Progenitor cell of endocrine pancreas (in vitro differentiated cells): ENCODE data around the gene BRD3OS. TPM values are rescaled to one million over a fixed set of nuclear protein-coding genes. Genes with fewer than 3 reads are reported as not detected.

Source experiments
- DNase-seq: peaks from one replicate; pipeline ENCODE4 v3.0.0; 2021; ENCODE audit warnings: low spot score; ENCODE audit not compliant: unreplicated experiment
- H3K27ac Mint-ChIP-seq: 2 replicates; pipeline ENCODE4 v1.8.0; 2021; ENCODE audit warnings: mild to moderate bottlenecking, moderate library complexity, mixed read lengths
- H3K27me3 Mint-ChIP-seq: 2 replicates; pipeline ENCODE4 v1.8.0; 2021; ENCODE audit warnings: mixed read lengths
- H3K36me3 Mint-ChIP-seq: 2 replicates; pipeline ENCODE4 v1.8.0; 2022; ENCODE audit warnings: mixed read lengths; ENCODE audit not compliant: insufficient read depth
- H3K4me1 Mint-ChIP-seq: 2 replicates; pipeline ENCODE4 v1.8.0; 2021; ENCODE audit warnings: low read depth, mixed read lengths
- H3K4me3 Mint-ChIP-seq: 2 replicates; pipeline ENCODE4 v1.8.0; 2021; ENCODE audit warnings: low read depth, mild to moderate bottlenecking, moderate library complexity, mixed read lengths
- H3K9me3 Mint-ChIP-seq: 2 replicates; pipeline ENCODE4 v1.8.0; 2021; ENCODE audit warnings: low read depth, mixed read lengths
- total RNA-seq: library from RNA; stranded (reverse); gene quantifications from 2 replicates; pipeline ENCODE4 v1.2.1, GENCODE V29; 2021
- TF ChIP-seq, protein P1 (sequence below): fragments of 200-600 bp; sonication (generic); IDR thresholded peaks from one replicate; pipeline ENCODE4 v1.5.0; 2021; ENCODE audit warnings: antibody characterized with exemption, mild to moderate bottlenecking; ENCODE audit not compliant: unreplicated experiment

BRD3OS gene
- total RNA-seq, 1 donor from 2014 or later = 28.0 TPM

DNA sequence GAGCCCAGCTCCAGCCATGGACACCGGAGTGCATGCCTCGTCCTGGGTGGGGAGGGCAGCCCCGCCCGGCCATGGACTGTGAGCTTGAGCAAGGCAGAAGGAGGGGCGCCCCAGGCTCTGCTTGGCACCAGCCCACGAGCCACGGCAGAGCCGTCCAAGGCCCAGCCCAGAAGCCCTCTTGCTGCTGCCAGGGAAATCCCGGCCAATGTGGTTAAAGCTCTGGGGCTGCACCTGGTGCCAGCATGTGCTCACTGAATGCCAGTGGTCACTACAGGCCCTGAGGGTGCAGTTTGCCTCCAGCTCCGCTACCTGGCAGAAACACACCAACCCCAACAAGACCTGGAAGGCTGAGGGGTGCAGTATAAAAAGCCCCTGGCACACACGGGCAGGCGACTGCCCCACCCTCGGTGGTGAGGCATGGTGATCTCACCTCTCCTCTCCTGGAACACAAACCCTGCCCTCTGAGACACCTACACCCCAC is 30.7 kb downstream of the BRD3OS start:
- DNase-seq = no peak
- no peaks in the 10 kb centered on the region for H3K9me3 Mint-ChIP-seq

GRCh38 chr9:134056483-134057306 is 31.4 kb downstream of the BRD3OS start:
- H3K4me3 Mint-ChIP-seq = no peak overlapping the region
- no peaks in the 10 kb centered on the region for H3K27me3 Mint-ChIP-seq
- no peaks in the 10 kb centered on the region for H3K9me3 Mint-ChIP-seq
- TF ChIP-seq, protein P1, sequence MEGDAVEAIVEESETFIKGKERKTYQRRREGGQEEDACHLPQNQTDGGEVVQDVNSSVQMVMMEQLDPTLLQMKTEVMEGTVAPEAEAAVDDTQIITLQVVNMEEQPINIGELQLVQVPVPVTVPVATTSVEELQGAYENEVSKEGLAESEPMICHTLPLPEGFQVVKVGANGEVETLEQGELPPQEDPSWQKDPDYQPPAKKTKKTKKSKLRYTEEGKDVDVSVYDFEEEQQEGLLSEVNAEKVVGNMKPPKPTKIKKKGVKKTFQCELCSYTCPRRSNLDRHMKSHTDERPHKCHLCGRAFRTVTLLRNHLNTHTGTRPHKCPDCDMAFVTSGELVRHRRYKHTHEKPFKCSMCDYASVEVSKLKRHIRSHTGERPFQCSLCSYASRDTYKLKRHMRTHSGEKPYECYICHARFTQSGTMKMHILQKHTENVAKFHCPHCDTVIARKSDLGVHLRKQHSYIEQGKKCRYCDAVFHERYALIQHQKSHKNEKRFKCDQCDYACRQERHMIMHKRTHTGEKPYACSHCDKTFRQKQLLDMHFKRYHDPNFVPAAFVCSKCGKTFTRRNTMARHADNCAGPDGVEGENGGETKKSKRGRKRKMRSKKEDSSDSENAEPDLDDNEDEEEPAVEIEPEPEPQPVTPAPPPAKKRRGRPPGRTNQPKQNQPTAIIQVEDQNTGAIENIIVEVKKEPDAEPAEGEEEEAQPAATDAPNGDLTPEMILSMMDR = no peak
- DNase-seq = no peak
- H3K27ac Mint-ChIP-seq = peak overlapping the region; percentile 71
- peaks cover 18% of the 10 kb centered on the region for H3K4me1 Mint-ChIP-seq
- no peaks in the 10 kb centered on the region for H3K36me3 Mint-ChIP-seq

More for the DNA sequence above, 30.7 kb downstream of the BRD3OS start:
- Mint-ChIP-seq H3K27ac (no peak overlapping the region), H3K4me3 (no peak overlapping the region), H3K27me3 (no peaks in the 10 kb centered on the region), H3K36me3 (peaks cover 5% of the 10 kb centered on the region), H3K4me1 (peaks cover 18% of the 10 kb centered on the region)
- TF ChIP-seq, protein P1 = no peak

DNA sequence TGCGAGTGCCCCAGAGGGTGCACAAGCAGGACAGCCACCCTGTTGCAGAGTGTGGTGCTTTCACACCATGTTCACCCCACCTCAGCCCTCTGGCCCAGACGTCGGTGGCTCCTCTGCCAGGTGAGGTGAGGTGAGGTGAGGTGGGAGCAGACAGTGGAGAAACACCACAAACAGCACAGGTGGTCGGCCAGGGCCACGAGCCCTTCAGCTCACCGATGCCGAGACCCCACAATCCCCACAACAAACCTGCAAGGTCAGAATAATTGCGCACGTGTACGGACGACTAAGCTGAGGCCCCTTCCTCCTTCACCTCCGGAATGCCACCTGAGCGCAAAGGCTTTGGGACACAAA is 32.0 kb downstream of the BRD3OS start:
- TF ChIP-seq, protein P1 = no peak
- Mint-ChIP-seq H3K4me3 (no peak overlapping the region), H3K27ac (peak overlapping the region; percentile 71), H3K9me3 (no peaks in the 10 kb centered on the region), H3K27me3 (no peaks in the 10 kb centered on the region), H3K4me1 (peaks cover 19% of the 10 kb centered on the region), H3K36me3 (no peaks in the 10 kb centered on the region)
- no peak for DNase-seq

GRCh38 chr9:134057751-134058701 is 32.7 kb downstream of the BRD3OS start:
- no peaks in the 10 kb centered on the region for H3K9me3 Mint-ChIP-seq
- TF ChIP-seq, protein P1 = no peak
- H3K27me3 Mint-ChIP-seq = no peaks in the 10 kb centered on the region
- no peaks in the 10 kb centered on the region for H3K36me3 Mint-ChIP-seq
- peaks cover 22% of the 10 kb centered on the region for H3K4me1 Mint-ChIP-seq
- H3K4me3 Mint-ChIP-seq = no peak overlapping the region
- peak overlapping the region; percentile 71 for H3K27ac Mint-ChIP-seq
- DNase-seq = no peak

DNA sequence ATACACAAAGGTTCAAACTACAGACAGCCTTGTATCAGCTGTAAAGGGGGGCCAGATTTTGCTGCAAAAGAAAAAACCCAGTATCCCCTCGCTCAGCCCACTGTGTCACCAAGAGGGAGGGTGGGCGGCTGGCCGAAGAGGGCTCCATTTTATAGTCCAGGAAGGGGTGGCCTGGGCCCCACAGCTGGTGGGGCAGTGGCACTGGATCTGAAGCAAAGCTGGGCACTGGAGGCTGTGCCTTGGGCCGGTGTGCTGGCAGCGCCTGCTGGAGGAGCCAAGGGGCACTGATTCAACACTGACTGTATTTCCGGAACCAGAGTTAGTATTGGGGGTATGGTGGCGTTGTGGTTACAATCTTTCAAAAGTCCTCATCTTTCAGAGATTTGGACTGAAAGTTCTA is 33.4 kb downstream of the BRD3OS start:
- peaks cover 26% of the 10 kb centered on the region for H3K4me1 Mint-ChIP-seq
- H3K27me3 Mint-ChIP-seq = no peaks in the 10 kb centered on the region
- TF ChIP-seq, protein P1 = no peak
- peak overlapping the region; percentile 74 for H3K27ac Mint-ChIP-seq
- H3K9me3 Mint-ChIP-seq = no peaks in the 10 kb centered on the region
- no peaks in the 10 kb centered on the region for H3K36me3 Mint-ChIP-seq
- H3K4me3 Mint-ChIP-seq = no peak overlapping the region
- DNase-seq = no peak
